ENCODE measurements around the gene BRSK2. TPM values are rescaled to one million over a fixed set of nuclear protein-coding genes. Genes with fewer than 3 reads are reported as not detected.

The BRSK2 gene
- polyA plus RNA-seq, 1 of the 3 experiments (the other 2 are of a cell fraction), result 0.64 TPM

DNA sequence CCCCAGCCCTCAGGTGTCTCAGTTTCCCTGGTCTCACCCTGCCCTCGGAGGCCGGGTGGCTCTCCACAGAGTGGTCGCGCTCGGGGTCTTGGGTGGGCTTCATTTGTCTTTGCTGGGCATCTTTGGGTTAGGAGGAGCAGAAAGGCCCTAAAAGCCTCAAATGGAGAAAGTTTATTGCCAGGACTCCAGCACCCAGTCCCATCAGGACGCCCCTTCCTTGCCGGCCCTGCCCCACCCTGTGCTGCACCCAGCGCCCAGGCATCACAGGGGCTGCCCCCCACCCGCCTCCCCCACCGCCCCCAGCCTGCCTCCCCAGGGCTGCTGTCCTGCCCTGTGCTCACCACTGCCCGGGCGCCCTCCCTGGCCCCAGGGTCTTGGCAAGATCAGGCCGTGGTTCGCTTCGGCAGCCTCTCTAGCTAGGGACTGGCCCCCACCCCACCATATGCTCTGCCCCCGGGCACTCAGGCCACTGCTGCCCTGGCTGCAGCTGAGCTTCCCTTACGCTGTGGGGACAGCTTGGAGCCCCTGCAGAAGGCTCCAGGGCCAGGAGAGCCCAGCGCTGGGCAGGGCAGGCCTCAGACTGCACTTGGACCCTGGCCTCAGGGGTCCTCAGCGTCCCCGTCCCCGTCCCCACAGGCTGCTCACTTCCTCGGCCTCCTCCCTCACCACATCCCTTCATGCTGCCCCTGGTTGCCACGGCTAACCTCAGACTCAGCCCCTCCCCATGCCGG is 65.5 kb downstream of the BRSK2 start:
- no peak overlapping the region; a peak in 1 of 4 replicates for H3K27ac ChIP-seq (ENCODE audit: low read depth in 2 of 2, low read length in 1 of 2)
- H3K9me2 ChIP-seq, result no peaks in the 10 kb centered on the region
- no peaks in the 10 kb centered on the region for H3K9me3 ChIP-seq
- H3K36me3 ChIP-seq (replicated peaks in 1 of 2; ENCODE audit: control insufficient read depth in 1 of 2, insufficient read depth in 2 of 2, low read length in 1 of 2), result no peaks in the 10 kb centered on the region
- H3F3A ChIP-seq (replicated peaks; ENCODE audit: insufficient read depth), result no peaks in the 10 kb centered on the region
- H3K4me2 ChIP-seq, result no peak overlapping the region
- CTCF ChIA-PET, result interaction anchor here (2.1 kb wide), 1 partner anchor 60 kb away, joined by 12 read pairs; no protein-coding TSS in a partner anchor
- no peak overlapping the region for H3K4me3 ChIP-seq (ENCODE audit: low read depth in 2 of 2, low read length in 1 of 2)
- H3K79me2 ChIP-seq (ENCODE audit: insufficient read depth), result no peaks in the 10 kb centered on the region
- peaks cover 0 to 10% of the 10 kb centered on the region in 2 experiments; a peak in 1 of 4 replicates for H3K4me1 ChIP-seq (ENCODE audit: control insufficient read depth in 1 of 2, insufficient read depth in 2 of 2, low read depth in 1 of 2, low read length in 1 of 2)
- no peak overlapping the region for H3K9ac ChIP-seq
- no peaks in the 10 kb centered on the region for H4K20me1 ChIP-seq (ENCODE audit: insufficient read depth)
- POLR2A ChIA-PET, result no interaction called here
- DNase-seq, result no peak
- TF ChIP-seq EZH2phosphoT487 (IDR thresholded peaks at IDR 0.05; ENCODE audit: borderline replicate concordance, low read depth), result no peak
- TF ChIP-seq FOSL2 (IDR thresholded peaks at IDR 0.05; ENCODE audit: borderline replicate concordance, low read depth), result no peak
- WGBS (ENCODE audit: low lambda C conversion rate), result 75% methylated on average over 9 of the region's 24 CpGs
- H3K27me3 ChIP-seq (ENCODE audit: insufficient read depth), result no peaks in the 10 kb centered on the region
- H2AFZ ChIP-seq (ENCODE audit: low read depth), result no peak overlapping the region

- Histone ChIP-seq H3K36me3 (replicated peaks in 1 of 2; ENCODE audit: control insufficient read depth in 1 of 2, insufficient read depth in 2 of 2, low read length in 1 of 2) (no peaks in the 10 kb centered on the region), H3K27ac (ENCODE audit: low read depth in 2 of 2, low read length in 1 of 2) (no peak overlapping the region; a peak in 1 of 4 replicates), H3K4me2 (no peak overlapping the region), H3K4me3 (ENCODE audit: low read depth in 2 of 2, low read length in 1 of 2) (no peak overlapping the region), H3K27me3 (ENCODE audit: insufficient read depth) (no peaks in the 10 kb centered on the region), H3K9me3 (no peaks in the 10 kb centered on the region), H3F3A (replicated peaks; ENCODE audit: insufficient read depth) (no peaks in the 10 kb centered on the region), H3K9me2 (no peaks in the 10 kb centered on the region), H3K79me2 (ENCODE audit: insufficient read depth) (no peaks in the 10 kb centered on the region), H2AFZ (ENCODE audit: low read depth) (no peak overlapping the region), H3K4me1 (ENCODE audit: control insufficient read depth in 1 of 2, insufficient read depth in 2 of 2, low read depth in 1 of 2, low read length in 1 of 2) (peaks cover 0 to 10% of the 10 kb centered on the region in 2 experiments; a peak in 1 of 4 replicates), H3K9ac (no peak overlapping the region), H4K20me1 (ENCODE audit: insufficient read depth) (no peaks in the 10 kb centered on the region)
- no peak for TF ChIP-seq CTCF (IDR thresholded peaks at IDR 0.05)
- no peak for TF ChIP-seq MXI1 (IDR thresholded peaks at IDR 0.05; ENCODE audit: low read depth, low read length)
- TF ChIP-seq, protein P1, sequence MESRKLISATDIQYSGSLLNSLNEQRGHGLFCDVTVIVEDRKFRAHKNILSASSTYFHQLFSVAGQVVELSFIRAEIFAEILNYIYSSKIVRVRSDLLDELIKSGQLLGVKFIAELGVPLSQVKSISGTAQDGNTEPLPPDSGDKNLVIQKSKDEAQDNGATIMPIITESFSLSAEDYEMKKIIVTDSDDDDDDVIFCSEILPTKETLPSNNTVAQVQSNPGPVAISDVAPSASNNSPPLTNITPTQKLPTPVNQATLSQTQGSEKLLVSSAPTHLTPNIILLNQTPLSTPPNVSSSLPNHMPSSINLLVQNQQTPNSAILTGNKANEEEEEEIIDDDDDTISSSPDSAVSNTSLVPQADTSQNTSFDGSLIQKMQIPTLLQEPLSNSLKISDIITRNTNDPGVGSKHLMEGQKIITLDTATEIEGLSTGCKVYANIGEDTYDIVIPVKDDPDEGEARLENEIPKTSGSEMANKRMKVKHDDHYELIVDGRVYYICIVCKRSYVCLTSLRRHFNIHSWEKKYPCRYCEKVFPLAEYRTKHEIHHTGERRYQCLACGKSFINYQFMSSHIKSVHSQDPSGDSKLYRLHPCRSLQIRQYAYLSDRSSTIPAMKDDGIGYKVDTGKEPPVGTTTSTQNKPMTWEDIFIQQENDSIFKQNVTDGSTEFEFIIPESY (IDR thresholded peaks at IDR 0.05; ENCODE audit: borderline replicate concordance, low read depth), result no peak
- TF ChIP-seq, protein P2, sequence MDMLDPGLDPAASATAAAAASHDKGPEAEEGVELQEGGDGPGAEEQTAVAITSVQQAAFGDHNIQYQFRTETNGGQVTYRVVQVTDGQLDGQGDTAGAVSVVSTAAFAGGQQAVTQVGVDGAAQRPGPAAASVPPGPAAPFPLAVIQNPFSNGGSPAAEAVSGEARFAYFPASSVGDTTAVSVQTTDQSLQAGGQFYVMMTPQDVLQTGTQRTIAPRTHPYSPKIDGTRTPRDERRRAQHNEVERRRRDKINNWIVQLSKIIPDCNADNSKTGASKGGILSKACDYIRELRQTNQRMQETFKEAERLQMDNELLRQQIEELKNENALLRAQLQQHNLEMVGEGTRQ (IDR thresholded peaks at IDR 0.05; ENCODE audit: borderline replicate concordance, low read depth, low read length), result no peak
- no peak for TF ChIP-seq NRF1 (IDR thresholded peaks at IDR 0.05; ENCODE audit: low read depth, low read length)
- TF ChIP-seq USF1 (IDR thresholded peaks at IDR 0.05; ENCODE audit: borderline replicate concordance, low read depth), result no peak
- no peak for TF ChIP-seq CHD2 (IDR thresholded peaks at IDR 0.05; ENCODE audit: low read length, partially characterized antibody)
- no peak for TF ChIP-seq FOXM1 (IDR thresholded peaks at IDR 0.05; ENCODE audit: low read depth)
- no peak for TF ChIP-seq FOSL2 (IDR thresholded peaks at IDR 0.05; ENCODE audit: borderline replicate concordance, low read depth)
- TF ChIP-seq TCF12 (IDR thresholded peaks at IDR 0.05), result no peak
- no peak for TF ChIP-seq TAF1 (IDR thresholded peaks at IDR 0.05; ENCODE audit: borderline replicate concordance, low read depth, low read length)
- TF ChIP-seq EZH2phosphoT487 (IDR thresholded peaks at IDR 0.05; ENCODE audit: borderline replicate concordance, low read depth), result no peak
- TF ChIP-seq RFX5 (IDR thresholded peaks at IDR 0.05; ENCODE audit: low read length), result no peak
- TF ChIP-seq FOXJ3 (CRISPR knock-in tag; IDR thresholded peaks at IDR 0.05), result no peak
- ChIA-PET POLR2A (no interaction called here), CTCF (interaction anchor here (2.1 kb wide), 1 partner anchor 60 kb away, joined by 12 read pairs; no protein-coding TSS in a partner anchor)
- WGBS (ENCODE audit: low lambda C conversion rate), result 100% methylated on average over 1 of the region's 5 CpGs
- DNase-seq, result no peak
Measured at GRCh38 chr11:1455763-1456060, 66.0 kb downstream of the BRSK2 start.
